ENCODE data around the gene XIRP1.
A peak's percentile ranks its signal among the peaks of the same experiment; 100 is the strongest.

The XIRP1 gene

DNA sequence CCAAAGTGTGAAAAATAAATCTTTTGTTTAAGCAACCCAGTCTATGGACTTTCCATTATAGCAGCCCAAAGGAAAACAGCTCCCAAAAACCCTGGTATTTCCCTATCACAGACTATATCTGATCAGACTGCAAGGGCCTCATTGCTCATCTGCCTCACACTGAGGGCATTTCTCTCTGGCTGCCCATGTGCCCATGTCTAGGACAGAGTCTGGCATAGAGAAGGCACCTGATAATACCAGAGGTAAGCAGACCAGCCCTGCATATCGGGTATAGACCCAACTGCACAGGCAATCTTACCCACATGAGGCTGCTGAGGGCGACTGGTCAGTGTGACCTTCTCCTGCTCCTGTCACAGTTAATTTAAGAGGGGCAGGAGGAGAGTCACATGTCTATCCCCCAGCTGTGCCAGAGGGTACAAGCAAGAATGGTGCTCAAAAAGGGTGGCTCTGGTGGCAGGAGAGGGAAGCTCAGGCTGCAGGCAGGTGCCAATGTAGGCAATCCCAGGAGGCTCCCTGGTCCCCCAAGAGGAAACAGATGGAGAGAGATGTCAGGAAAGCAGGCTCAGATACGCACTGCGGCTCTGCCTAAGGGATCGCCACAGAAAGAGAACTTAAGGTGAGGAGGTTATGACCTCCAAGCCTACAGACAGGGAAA is 42.1 kb downstream of the XIRP1 start:
- POLR2A ChIA-PET, result interaction anchor here (1.0 to 2.6 kb wide), 5 partner anchors 11 to 42 kb away, joined by 3 to 9 read pairs (median 5); partner anchors contain the start of genes GORASP1 and TTC21A
- TF ChIP-seq, protein P1, sequence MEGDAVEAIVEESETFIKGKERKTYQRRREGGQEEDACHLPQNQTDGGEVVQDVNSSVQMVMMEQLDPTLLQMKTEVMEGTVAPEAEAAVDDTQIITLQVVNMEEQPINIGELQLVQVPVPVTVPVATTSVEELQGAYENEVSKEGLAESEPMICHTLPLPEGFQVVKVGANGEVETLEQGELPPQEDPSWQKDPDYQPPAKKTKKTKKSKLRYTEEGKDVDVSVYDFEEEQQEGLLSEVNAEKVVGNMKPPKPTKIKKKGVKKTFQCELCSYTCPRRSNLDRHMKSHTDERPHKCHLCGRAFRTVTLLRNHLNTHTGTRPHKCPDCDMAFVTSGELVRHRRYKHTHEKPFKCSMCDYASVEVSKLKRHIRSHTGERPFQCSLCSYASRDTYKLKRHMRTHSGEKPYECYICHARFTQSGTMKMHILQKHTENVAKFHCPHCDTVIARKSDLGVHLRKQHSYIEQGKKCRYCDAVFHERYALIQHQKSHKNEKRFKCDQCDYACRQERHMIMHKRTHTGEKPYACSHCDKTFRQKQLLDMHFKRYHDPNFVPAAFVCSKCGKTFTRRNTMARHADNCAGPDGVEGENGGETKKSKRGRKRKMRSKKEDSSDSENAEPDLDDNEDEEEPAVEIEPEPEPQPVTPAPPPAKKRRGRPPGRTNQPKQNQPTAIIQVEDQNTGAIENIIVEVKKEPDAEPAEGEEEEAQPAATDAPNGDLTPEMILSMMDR (IDR thresholded peaks at IDR 0.05; ENCODE audit: insufficient read depth, low read length, missing control alignments), result peak; percentile 19
- H3K4me3 ChIP-seq (ENCODE audit: low read depth, low read length), result peak overlapping the region; percentile 31
- CTCF ChIA-PET, result interaction anchor here (0.7 to 2.8 kb wide), 5 partner anchors 23 to 140 kb away, joined by 3 to 14 read pairs (median 3); no protein-coding TSS in a partner anchor
- DNase-seq (ENCODE audit: low read depth, low spot score), result no peak

DNA sequence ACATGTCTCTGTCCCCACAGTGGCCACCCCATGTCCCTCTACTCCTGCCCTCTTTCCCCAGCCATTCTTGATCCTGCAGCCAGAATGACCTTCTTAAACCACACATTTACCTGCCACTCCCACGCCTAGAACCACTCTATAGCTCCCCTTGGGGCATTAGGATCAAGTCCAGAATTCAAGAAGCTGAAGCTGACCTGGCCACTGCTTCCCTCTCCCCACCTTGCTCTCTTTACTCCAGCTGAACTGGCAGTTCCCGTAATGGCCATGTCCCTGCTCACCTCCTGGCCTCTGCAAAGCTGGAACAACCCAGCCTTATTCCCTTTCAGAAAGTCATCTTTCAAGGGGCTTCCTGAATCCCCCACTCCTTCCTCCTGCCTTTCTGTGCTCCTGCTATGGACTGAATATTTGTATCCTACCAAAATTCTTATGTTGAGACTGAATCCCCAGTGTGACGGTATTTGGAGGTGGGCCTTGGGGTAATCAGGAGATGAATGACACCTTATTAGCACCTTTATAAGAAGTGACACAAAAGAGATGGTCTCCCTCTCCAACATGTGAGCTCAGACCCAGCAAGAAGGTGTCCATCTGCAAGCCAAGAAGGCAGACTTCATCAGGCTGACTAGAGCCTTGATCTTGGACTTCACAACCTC is 42.8 kb downstream of the XIRP1 start:
- DNase-seq (ENCODE audit: low read depth, low spot score), result no peak
- ChIA-PET POLR2A (interaction anchor here (1.3 to 2.6 kb wide), 2 partner anchors 27 to 29 kb away, joined by 5 to 7 read pairs; no protein-coding TSS in a partner anchor), CTCF (interaction anchor here (0.6 to 2.8 kb wide), 6 partner anchors 22 to 142 kb away, joined by 3 to 14 read pairs (median 3); no protein-coding TSS in a partner anchor)
- TF ChIP-seq, protein P1 (IDR thresholded peaks at IDR 0.05; ENCODE audit: insufficient read depth, low read length, missing control alignments), result no peak
- H3K4me3 ChIP-seq (ENCODE audit: low read depth, low read length), result no peak overlapping the region

DNA sequence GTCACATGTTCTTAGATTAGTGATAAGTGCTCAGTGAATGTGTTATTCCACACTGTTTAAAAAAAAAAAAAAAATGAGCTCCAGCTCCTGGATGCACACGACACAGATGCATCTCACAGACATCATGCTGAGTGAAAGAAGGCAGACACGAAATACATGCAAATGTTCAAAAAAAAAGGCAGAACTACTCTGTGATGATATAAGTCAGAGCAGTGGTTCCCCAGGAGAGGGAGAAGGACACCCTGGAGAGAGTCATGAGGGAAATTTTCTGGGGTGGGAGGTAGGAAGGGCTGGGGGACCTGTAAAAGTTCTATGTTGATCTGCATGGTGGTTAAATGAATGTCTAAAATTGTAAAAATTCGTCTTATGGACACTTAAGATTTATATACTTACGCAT is 43.3 kb downstream of the XIRP1 start:
- CTCF ChIA-PET, result interaction anchor here (0.6 to 2.8 kb wide), 3 partner anchors 21 to 143 kb away, joined by 3 to 14 read pairs (median 4); no protein-coding TSS in a partner anchor
- no peak overlapping the region for H3K4me3 ChIP-seq (ENCODE audit: low read depth, low read length)
- no peak for DNase-seq (ENCODE audit: low read depth, low spot score)
- POLR2A ChIA-PET, result no interaction called here
- TF ChIP-seq, protein P1 (IDR thresholded peaks at IDR 0.05; ENCODE audit: insufficient read depth, low read length, missing control alignments), result no peak

DNA sequence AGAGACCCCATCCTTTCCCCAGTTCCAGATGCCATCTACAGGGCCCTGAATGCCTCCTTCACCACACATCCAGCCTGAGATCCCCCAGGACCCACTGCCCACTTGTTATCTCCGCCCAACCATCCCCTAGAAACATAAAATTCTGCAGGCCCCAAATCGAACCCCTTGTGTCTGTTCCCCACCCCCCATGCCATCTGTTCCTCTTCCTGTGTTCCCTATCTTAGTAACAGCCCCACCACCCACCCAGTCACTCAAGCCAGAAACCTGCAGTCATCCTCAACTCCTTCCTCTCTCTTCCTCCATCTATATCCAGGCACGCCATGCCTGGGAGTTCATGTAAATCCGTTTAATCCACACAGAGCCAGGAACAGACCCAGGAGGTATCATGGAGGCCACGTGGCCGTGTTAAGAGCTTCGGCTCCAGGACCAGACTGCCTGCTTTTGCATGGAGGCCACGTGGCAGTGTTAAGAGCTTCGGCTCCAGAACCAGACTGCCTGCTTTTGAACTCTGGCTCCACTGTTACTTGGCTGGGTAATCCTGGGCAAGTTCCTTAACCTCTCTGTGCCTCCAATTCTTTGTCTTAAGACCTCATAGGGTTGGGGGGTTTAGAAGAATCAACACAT is 43.8 kb downstream of the XIRP1 start:
- ChIA-PET CTCF (interaction anchor here (0.6 to 3.5 kb wide), 4 partner anchors 21 to 143 kb away, joined by 3 to 26 read pairs (median 9); no protein-coding TSS in a partner anchor), POLR2A (no interaction called here)
- TF ChIP-seq, protein P1 (IDR thresholded peaks at IDR 0.05; ENCODE audit: insufficient read depth, low read length, missing control alignments), result no peak
- no peak for DNase-seq (ENCODE audit: low read depth, low spot score)
- no peak overlapping the region for H3K4me3 ChIP-seq (ENCODE audit: low read depth, low read length)

DNA sequence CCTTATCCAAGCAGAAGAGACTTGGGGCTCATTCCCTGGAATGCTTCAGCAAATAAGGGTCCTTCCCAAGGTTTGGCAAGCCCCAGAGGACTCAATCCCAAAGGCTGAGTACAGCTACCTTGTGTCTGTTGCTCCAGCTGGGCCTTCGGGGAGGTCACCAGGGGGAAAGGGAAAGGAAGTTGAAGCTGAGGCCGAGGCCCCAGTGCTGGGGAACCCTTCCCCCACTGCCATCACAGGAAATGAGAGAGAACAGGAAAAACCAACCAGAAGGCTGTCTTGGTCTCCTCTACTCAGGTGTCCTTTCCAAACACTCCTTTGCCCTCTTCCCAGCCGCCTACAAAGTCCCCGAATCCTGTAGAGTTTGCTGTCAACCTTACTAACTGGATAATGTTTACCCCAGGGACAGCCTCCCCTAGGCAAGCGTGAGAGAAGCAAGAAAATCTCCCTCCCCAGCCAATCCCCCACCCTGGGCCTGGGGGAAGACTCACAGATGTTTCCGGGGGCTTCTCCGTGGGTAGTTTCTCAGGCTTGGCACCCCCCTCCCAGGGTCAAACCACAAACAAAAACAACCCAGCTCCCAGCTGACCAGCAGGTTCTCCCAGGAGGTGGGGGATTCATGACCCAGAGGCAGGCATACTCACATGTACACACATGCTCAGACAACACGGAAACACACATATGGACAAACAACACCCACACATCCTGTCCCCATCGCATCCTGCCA is 44.5 kb downstream of the XIRP1 start:
- no peak for DNase-seq (ENCODE audit: low read depth, low spot score)
- POLR2A ChIA-PET, result interaction anchor here (1.2 to 1.9 kb wide), 2 partner anchors 40 to 42 kb away, joined by 5 to 12 read pairs; partner anchors contain the start of genes GORASP1 and TTC21A
- H3K4me3 ChIP-seq (ENCODE audit: low read depth, low read length), result peak overlapping the region; percentile 19
- CTCF ChIA-PET, result interaction anchor here (3.4 to 3.5 kb wide), 2 partner anchors 21 to 42 kb away, joined by 12 to 26 read pairs; no protein-coding TSS in a partner anchor
- TF ChIP-seq, protein P1 (IDR thresholded peaks at IDR 0.05; ENCODE audit: insufficient read depth, low read length, missing control alignments), result no peak

Data from AG04449 (cell line).